ENCODE results near the gene ADCY9.
A peak's percentile ranks its signal among the peaks of the same experiment; 100 is the strongest.

ADCY9 gene

DNA sequence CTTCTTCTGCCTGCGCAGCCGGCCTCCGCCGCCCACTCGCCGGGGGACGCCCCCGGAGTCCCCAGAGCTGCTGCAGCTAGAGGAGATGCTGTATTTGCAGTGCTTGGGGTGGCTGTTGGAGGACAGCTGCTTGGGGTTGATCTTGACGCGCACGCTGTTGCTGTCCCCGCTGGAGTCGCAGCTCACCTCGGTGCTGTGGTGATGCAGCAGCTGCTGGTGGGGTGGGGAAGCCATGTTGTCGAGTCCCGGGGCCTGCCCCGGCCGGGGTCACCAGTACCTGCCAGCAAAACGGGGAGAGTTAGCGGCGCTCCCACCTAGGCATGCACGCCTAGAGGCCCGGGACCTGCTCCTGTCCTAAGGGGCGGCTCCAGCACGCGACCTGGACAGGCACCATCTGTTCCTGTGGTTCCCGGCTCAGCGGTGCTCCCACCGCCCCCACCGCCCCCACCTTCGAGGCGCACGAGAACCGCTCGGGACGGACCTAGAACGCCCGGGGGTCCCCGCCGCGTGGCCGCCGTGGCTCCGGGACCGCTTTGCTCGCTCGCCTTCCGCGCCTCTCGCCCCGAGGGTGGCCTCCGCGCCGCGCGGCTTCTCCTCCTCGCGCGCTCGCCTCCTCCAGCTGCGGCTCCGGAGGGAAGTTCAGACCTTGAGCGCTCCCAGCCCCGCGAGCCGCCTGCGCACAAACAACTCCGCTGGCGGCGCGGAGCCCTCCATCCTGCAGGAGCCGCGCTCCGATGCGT lies 863 bp downstream of the ADCY9 start:
- TF ChIP-seq, protein P1, sequence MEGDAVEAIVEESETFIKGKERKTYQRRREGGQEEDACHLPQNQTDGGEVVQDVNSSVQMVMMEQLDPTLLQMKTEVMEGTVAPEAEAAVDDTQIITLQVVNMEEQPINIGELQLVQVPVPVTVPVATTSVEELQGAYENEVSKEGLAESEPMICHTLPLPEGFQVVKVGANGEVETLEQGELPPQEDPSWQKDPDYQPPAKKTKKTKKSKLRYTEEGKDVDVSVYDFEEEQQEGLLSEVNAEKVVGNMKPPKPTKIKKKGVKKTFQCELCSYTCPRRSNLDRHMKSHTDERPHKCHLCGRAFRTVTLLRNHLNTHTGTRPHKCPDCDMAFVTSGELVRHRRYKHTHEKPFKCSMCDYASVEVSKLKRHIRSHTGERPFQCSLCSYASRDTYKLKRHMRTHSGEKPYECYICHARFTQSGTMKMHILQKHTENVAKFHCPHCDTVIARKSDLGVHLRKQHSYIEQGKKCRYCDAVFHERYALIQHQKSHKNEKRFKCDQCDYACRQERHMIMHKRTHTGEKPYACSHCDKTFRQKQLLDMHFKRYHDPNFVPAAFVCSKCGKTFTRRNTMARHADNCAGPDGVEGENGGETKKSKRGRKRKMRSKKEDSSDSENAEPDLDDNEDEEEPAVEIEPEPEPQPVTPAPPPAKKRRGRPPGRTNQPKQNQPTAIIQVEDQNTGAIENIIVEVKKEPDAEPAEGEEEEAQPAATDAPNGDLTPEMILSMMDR (IDR thresholded peaks at IDR 0.05), result no peak
- DNase-seq, result peak; percentile 75
- Mint-ChIP-seq H3K4me1 (peaks cover 49% of the 10 kb centered on the region), H3K27ac (no peak overlapping the region), H3K27me3 (ENCODE audit: low read depth, poor library complexity) (peaks cover 52% of the 10 kb centered on the region), H3K36me3 (ENCODE audit: low read depth) (peaks cover 14% of the 10 kb centered on the region), H3K9me3 (no peaks in the 10 kb centered on the region), H3K4me3 (peak overlapping the region; percentile 77)

GRCh38 chr16:4114257-4115208 lies 1.7 kb downstream of the ADCY9 start:
- Mint-ChIP-seq H3K36me3 (ENCODE audit: low read depth) (peaks cover 14% of the 10 kb centered on the region), H3K4me3 (peak overlapping the region; percentile 83), H3K27ac (no peak overlapping the region), H3K4me1 (peaks cover 55% of the 10 kb centered on the region), H3K27me3 (ENCODE audit: low read depth, poor library complexity) (peaks cover 45% of the 10 kb centered on the region), H3K9me3 (no peaks in the 10 kb centered on the region)
- no peak for DNase-seq
- TF ChIP-seq, protein P1 (IDR thresholded peaks at IDR 0.05), result no peak

DNA sequence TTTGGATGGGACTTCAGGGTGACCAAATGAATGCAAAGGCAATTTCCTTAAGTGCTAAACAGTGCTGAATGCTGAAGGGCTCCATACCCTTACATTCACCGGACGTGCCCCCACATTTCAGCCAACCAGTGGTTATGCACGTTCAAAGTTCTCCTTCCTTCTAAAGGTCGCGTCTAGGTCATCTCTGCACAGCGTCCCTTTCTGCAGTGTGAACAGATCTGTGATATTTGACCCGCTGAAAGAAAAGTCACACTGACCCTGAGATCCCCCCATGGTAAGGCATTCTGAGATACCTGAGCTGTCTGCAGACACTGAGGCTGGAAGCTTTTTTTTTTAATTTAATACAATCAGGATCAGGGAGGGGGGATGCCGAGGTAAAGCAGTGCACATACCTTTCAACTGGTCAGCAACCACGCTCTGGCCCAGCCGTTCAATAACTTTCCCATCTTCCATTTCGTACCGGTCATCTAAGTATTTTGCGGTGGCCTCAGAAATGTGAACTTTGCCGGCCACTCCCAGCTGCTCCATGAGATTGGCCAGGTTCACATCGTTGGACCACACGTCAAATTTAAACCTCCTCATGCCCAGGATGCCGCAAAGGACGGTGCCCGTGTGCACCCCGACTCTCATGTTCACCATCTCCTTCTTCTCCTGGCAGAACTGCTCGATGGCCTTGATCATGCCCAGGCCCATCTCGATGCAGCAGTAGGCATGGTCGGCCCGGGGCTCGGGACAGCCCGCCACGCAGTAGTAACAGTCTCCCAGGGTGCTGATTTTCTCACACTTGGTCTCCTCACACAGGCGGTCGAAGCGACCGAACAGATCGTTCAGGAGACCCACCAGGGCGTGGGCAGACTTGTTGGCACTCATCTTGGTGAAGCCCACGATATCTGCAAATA lies 2.6 kb downstream of the ADCY9 start:
- Mint-ChIP-seq H3K4me3 (peak overlapping the region; percentile 83), H3K27me3 (ENCODE audit: low read depth, poor library complexity) (peaks cover 37% of the 10 kb centered on the region), H3K9me3 (no peaks in the 10 kb centered on the region), H3K36me3 (ENCODE audit: low read depth) (peaks cover 22% of the 10 kb centered on the region), H3K27ac (peak overlapping the region; percentile 70), H3K4me1 (peaks cover 63% of the 10 kb centered on the region)
- DNase-seq, result no peak
- TF ChIP-seq, protein P1 (IDR thresholded peaks at IDR 0.05), result no peak

- Mint-ChIP-seq H3K36me3 (ENCODE audit: low read depth) (peaks cover 22% of the 10 kb centered on the region), H3K27ac (no peak overlapping the region), H3K4me3 (peak overlapping the region; percentile 83), H3K4me1 (peaks cover 60% of the 10 kb centered on the region), H3K9me3 (no peaks in the 10 kb centered on the region), H3K27me3 (ENCODE audit: low read depth, poor library complexity) (peaks cover 27% of the 10 kb centered on the region)
- TF ChIP-seq, protein P1 (IDR thresholded peaks at IDR 0.05), result no peak
- no peak for DNase-seq
Observed at GRCh38 chr16:4111748-4112696, 4.2 kb downstream of the ADCY9 start.

- Mint-ChIP-seq H3K36me3 (ENCODE audit: low read depth) (peaks cover 35% of the 10 kb centered on the region), H3K27ac (no peak overlapping the region), H3K4me3 (no peak overlapping the region), H3K27me3 (ENCODE audit: low read depth, poor library complexity) (peaks cover 24% of the 10 kb centered on the region), H3K9me3 (peaks cover 4% of the 10 kb centered on the region), H3K4me1 (peaks cover 56% of the 10 kb centered on the region)
- TF ChIP-seq, protein P1 (IDR thresholded peaks at IDR 0.05), result no peak
- no peak for DNase-seq
Observed at GRCh38 chr16:4110680-4111079, 5.6 kb downstream of the ADCY9 start.
